VCaP (cell line): ENCODE data around the gene DLG4.

Experiments used
- H3K27ac ChIP-seq: fragments of 450-650 bp; 2 replicates; pipeline ENCODE4 v1.5.1; 2017
- CTCF ChIP-seq: fragments of 450-650 bp; conservative IDR thresholded peaks from 2 replicates; pipeline ENCODE4 v1.5.1; 2017; ENCODE audit warnings: mild to moderate bottlenecking, moderate library complexity

Gene DLG4

GRCh38 chr17:7246779-7247178 is 27.1 kb upstream of the DLG4 start:
- H3K27ac ChIP-seq = no peak overlapping the region

DNA sequence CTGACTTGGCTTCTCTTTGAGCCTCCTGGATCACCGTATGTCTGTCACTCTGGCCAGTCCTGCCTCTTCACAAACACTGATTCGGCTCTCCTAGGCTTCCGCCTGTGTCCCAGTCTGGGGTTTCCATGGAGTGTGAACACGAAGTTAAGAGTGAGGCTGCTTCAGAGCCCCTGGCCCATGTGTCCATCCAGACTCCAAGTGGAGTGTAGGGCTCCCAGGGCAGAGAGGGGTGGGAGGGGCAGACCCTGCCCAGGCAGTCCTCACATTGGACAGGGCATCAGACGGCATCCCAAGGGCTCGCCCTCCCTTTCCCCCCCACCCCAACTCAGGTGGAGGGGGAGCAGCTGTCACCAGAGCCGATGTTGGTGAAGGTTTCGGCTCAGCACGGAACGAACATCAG is 24.2 kb upstream of the DLG4 start:
- H3K27ac ChIP-seq = peak overlapping the region; percentile 92; the same call in 1 of the 2 replicates

More at GRCh38 chr17:7246779-7247178, 27.1 kb upstream of the DLG4 start:
- TF ChIP-seq CTCF = no peak

- H3K27ac ChIP-seq = peak overlapping the region; percentile 92
- TF ChIP-seq CTCF = no peak
Measured at GRCh38 chr17:7243453-7243729, 23.8 kb upstream of the DLG4 start.

- peak overlapping the region; percentile 92 for H3K27ac ChIP-seq
- no peak for TF ChIP-seq CTCF
Measured at GRCh38 chr17:7242717-7243452, 23.2 kb upstream of the DLG4 start.

DNA sequence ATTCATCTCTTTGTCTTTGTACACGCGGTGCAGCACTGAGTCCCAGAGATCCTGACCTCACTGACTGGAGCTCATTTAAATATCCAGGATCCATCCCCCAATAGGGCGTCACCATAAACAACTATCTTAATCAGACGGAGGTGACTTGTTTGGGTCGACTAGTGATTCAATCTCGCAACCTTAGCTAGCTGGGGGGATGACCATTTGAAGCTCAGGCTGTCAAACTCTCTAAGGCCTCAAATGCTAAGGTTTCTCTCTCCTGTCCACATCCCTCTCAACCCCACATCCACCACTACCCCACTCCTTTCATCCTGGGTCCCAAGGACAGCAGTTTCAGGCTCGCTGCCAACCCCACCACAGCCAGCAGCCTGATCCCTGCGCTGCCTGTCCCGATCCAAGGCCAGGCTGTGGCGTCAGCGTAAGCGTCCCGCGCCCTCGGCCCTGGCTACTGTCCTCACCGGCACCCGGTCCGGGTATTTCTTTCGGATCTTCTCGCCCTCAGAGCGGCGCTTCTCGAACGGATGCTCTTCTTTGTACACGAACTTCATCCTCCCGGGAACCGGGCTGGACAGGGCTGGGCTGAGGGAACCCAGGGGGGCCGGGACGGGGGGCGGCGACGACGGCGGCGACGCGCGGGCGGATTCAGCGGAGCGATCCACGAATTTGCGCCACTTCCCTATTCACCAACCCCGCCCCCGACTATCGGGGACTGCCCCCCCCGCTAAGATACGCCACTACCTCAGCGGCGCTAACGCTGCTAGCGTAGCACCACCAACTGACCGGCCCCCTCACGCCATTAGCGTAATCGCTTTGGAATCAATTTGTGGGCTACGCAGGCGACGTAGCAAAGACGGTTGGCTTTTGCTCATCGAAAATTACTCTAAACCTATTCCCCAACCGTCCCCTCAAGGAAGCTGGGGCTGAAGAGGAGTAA is 22.4 kb upstream of the DLG4 start, which contains the start of gene GABARAP:
Gene GABARAP (minus strand): TSS at position 667 of the 934 bp plus-strand sequence. CDS start 119 bp downstream, at position 548.
- no peak for TF ChIP-seq CTCF
- H3K27ac ChIP-seq = peak within 1 kb of the TSS; percentile 92

DNA sequence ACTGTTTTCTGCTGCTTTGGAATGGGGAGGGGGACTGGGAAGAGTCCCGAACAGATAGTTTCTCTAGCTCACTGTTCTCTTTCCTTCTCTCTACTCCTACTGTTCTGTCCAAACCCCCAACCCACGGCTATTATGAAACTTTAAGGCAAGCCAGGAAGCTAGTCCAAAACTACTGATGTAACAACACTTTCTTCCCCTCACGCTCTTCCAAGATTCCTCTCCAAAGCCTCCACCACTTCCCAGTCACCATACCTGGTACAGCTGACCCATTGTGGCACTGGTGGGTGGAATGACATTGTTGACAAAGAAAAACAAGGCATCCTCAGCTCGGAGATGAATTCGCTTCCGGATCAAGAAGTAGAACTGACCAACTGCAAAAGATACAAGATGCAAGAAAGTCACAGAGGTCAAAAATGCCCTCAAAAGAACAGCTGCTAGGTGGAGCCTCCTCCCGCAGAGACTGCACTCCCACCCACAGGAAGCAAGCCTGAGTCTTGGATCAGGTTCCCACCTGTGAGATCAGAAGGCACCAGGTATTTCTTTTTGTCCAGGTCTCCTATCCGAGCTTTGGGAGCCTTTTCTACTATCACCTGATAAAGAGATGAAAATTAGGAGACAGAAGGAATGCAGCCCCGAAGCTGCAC is 21.6 kb upstream of the DLG4 start:
- no peak for TF ChIP-seq CTCF
- H3K27ac ChIP-seq = peak overlapping the region; percentile 92

- no peak for TF ChIP-seq CTCF
- peak overlapping the region; percentile 92 for H3K27ac ChIP-seq
Measured at GRCh38 chr17:7240375-7240774, 20.7 kb upstream of the DLG4 start.
